CD4-positive, alpha-beta memory T cell (primary cell): ENCODE data around the gene DNAH10. TPM values are rescaled to one million over a fixed set of nuclear protein-coding genes. Genes with fewer than 3 reads are reported as not detected.

Experiments used
- CTCF ChIA-PET: fragments of 350-600 bp; sonication (Branson Sonifier 250); formaldehyde crosslinking; loops from one replicate; lab custom pipeline; 2021; ENCODE audit warnings: inconsistent platforms; ENCODE audit not compliant: partially characterized antibody; lab: Charles Lee
- POLR2A ChIA-PET: fragments of 350-600 bp; sonication (Branson Sonifier 250); formaldehyde crosslinking; loops from one replicate; lab custom pipeline; 2021; ENCODE audit not compliant: partially characterized antibody; lab: Charles Lee
- DNase-seq, 5 donors: peaks; one replicate each; pipeline versions ENCODE4 v3.0.0 to v3.0.0-alpha.2; 2020 to 2022; ENCODE audit warnings: mixed read lengths in 1 of 5
- H3K27ac ChIP-seq: one replicate; pipeline ENCODE4 v1.7.0; 2013; ENCODE audit warnings: low read depth, low read length
- H3K27me3 ChIP-seq: 2 replicates; pipeline ENCODE4 v1.7.0; 2013; ENCODE audit warnings: mild to moderate bottlenecking, low read length, moderate library complexity; ENCODE audit not compliant: insufficient read depth
- H3K36me3 ChIP-seq: 2 replicates; pipeline ENCODE4 v1.7.0; 2013; ENCODE audit warnings: mild to moderate bottlenecking, low read length, moderate library complexity; ENCODE audit not compliant: insufficient read depth
- H3K4me1 ChIP-seq: 2 replicates; pipeline ENCODE4 v1.7.0; 2013; ENCODE audit warnings: mild to moderate bottlenecking, low read length, moderate library complexity; ENCODE audit not compliant: insufficient read depth
- H3K4me3 ChIP-seq, 2 donors: one replicate each; pipeline ENCODE4 v1.7.0; 2013; ENCODE audit warnings: low read length in 2 of 2, mild to moderate bottlenecking in 1 of 2
- H3K9me3 ChIP-seq, 2 donors: one replicate each; pipeline ENCODE4 v1.7.0; 2013; ENCODE audit warnings: low read length in 2 of 2, control low read depth in 1 of 2; ENCODE audit not compliant: control insufficient read depth in 1 of 2
- H3K27ac Mint-ChIP-seq, 7 donors: one replicate each; pipeline ENCODE4 v1.8.0; 2020 to 2021; ENCODE audit warnings: mixed read lengths in 7 of 7, mild to moderate bottlenecking in 6 of 7, inconsistent platforms in 3 of 7, moderate library complexity in 3 of 7
- H3K27me3 Mint-ChIP-seq, 2 donors: one replicate each; pipeline ENCODE4 v1.8.0; 2020 to 2021; ENCODE audit warnings: mixed read lengths in 2 of 2
- H3K36me3 Mint-ChIP-seq, 2 donors: one replicate each; pipeline ENCODE4 v1.8.0; 2020 to 2021; ENCODE audit warnings: mixed read lengths in 2 of 2, inconsistent platforms in 1 of 2, mild to moderate bottlenecking in 1 of 2
- H3K4me1 Mint-ChIP-seq, 4 donors: one replicate each; pipeline ENCODE4 v1.8.0; 2020 to 2021; ENCODE audit warnings: mixed read lengths in 4 of 4, mild to moderate bottlenecking in 1 of 4
- H3K4me3 Mint-ChIP-seq, 8 donors: one replicate each; pipeline ENCODE4 v1.8.0; 2020 to 2021; ENCODE audit warnings: mixed read lengths in 8 of 8, mild to moderate bottlenecking in 7 of 8, moderate library complexity in 6 of 8, inconsistent platforms in 3 of 8
- H3K9me3 Mint-ChIP-seq, 8 donors: one replicate each; pipeline ENCODE4 v1.8.0; 2020 to 2021; ENCODE audit warnings: mixed read lengths in 8 of 8, mild to moderate bottlenecking in 5 of 8, inconsistent platforms in 3 of 8, moderate library complexity in 1 of 8
- intact Hi-C: fragments of 100-400 bp; cut with micrococcal nuclease; formaldehyde crosslinking; loops from one replicate; pipeline ENCODE4 v1.15.1; 2023
- polyA plus RNA-seq, 2 donors: library from polyadenylated mRNA; unstranded; fragments of 300-500 nt; fragmentation: Illumina TruSeq; gene quantifications; one replicate each; pipeline ENCODE4 v1.2.3, GENCODE V29; 2021
- total RNA-seq, 2 experiments: library from RNA; stranded (reverse); gene quantifications; one replicate each; pipeline ENCODE4 v1.2.3, GENCODE V29; 2021

The DNAH10 gene
- total and polyA plus RNA-seq, 4 experiments from 2014 or later, result 0.06 to 0.08 (median 0.06) TPM; not detected in 1

GRCh38 chr12:123895451-123895850, 133.3 kb downstream of the DNAH10 start:
- H3K4me1 Mint-ChIP-seq, result no peaks in the 10 kb centered on the region
- intact Hi-C loops, result no loop called here
- CTCF ChIA-PET, result no interaction called here
- peaks cover 13 to 23% of the 10 kb centered on the region in 2 donors for H3K27me3 Mint-ChIP-seq
- H3K9me3 Mint-ChIP-seq, result no peaks in the 10 kb centered on the region
- no peaks in the 10 kb centered on the region for H3K9me3 ChIP-seq
- no peaks in the 10 kb centered on the region for H3K36me3 Mint-ChIP-seq
- no peak overlapping the region for H3K27ac Mint-ChIP-seq
- no peaks in the 10 kb centered on the region for H3K4me1 ChIP-seq
- POLR2A ChIA-PET, result no interaction called here
- H3K27me3 ChIP-seq, result no peaks in the 10 kb centered on the region
- no peak overlapping the region for H3K27ac ChIP-seq
- no peak overlapping the region for H3K4me3 ChIP-seq
- DNase-seq, result no peak
- no peaks in the 10 kb centered on the region for H3K36me3 ChIP-seq
- no peak overlapping the region for H3K4me3 Mint-ChIP-seq

- ChIA-PET POLR2A (no interaction called here), CTCF (interaction anchor here (0.8 kb wide), 1 partner anchor 8 kb away, joined by 3 read pairs; no protein-coding TSS in a partner anchor)
- H3K36me3 ChIP-seq, result no peaks in the 10 kb centered on the region
- Mint-ChIP-seq H3K9me3 (no peaks in the 10 kb centered on the region), H3K27me3 (peaks cover 15 to 18% of the 10 kb centered on the region in 2 donors), H3K36me3 (no peaks in the 10 kb centered on the region), H3K27ac (no peak overlapping the region), H3K4me1 (peaks cover 0 to 4% (median 3%) of the 10 kb centered on the region in 4 donors), H3K4me3 (no peak overlapping the region)
- no peak overlapping the region for H3K4me3 ChIP-seq
- H3K4me1 ChIP-seq, result no peaks in the 10 kb centered on the region
- no peak overlapping the region for H3K27ac ChIP-seq
- no peaks in the 10 kb centered on the region for H3K9me3 ChIP-seq
- no peaks in the 10 kb centered on the region for H3K27me3 ChIP-seq
- intact Hi-C loops, result no loop called here
- DNase-seq, result no peak
Observed at GRCh38 chr12:123896767-123897166, 134.7 kb downstream of the DNAH10 start.

- POLR2A ChIA-PET, result no interaction called here
- intact Hi-C loops, result no loop called here
- Histone ChIP-seq H3K4me1 (no peaks in the 10 kb centered on the region), H3K27ac (no peak overlapping the region), H3K4me3 (no peak overlapping the region), H3K27me3 (no peaks in the 10 kb centered on the region), H3K36me3 (no peaks in the 10 kb centered on the region), H3K9me3 (no peaks in the 10 kb centered on the region)
- Mint-ChIP-seq H3K36me3 (no peaks in the 10 kb centered on the region), H3K27ac (no peak overlapping the region), H3K9me3 (no peaks in the 10 kb centered on the region), H3K4me1 (peaks cover 0 to 4% (median 3%) of the 10 kb centered on the region in 4 donors), H3K4me3 (no peak overlapping the region), H3K27me3 (peaks cover 16% of the 10 kb centered on the region in 2 donors)
- DNase-seq, result no peak
- CTCF ChIA-PET, result no interaction called here
Observed at GRCh38 chr12:123897221-123897620, 135.1 kb downstream of the DNAH10 start.

DNA sequence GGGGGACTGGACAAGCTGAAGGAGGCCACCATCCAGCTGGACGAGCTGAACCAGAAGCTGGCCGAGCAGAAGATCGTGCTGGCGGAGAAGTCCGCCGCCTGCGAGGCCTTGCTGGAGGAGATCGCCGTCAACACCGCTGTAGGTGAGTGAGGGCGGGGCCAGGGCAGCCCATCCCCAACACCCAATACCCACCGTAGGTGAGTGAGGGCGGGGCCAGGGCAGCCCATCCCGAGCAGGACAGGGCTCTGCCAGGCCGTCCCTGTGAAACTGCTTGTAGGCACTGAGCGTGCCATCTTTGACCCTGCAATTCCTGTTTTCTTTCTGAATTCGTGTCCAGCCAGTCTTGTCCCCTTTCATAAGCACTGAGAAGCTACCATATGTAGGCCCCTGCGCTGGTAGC, 136.6 kb downstream of the DNAH10 start:
- intact Hi-C loops, result no loop called here
- H3K27me3 Mint-ChIP-seq, result peaks cover 14 to 18% of the 10 kb centered on the region in 2 donors
- H3K36me3 Mint-ChIP-seq, result no peaks in the 10 kb centered on the region
- no peak overlapping the region for H3K27ac ChIP-seq
- H3K4me3 ChIP-seq, result no peak overlapping the region
- H3K4me3 Mint-ChIP-seq, result no peak overlapping the region
- H3K4me1 Mint-ChIP-seq, result peaks cover 0 to 4% (median 3%) of the 10 kb centered on the region in 4 donors
- CTCF ChIA-PET, result no interaction called here
- no peaks in the 10 kb centered on the region for H3K4me1 ChIP-seq
- H3K27me3 ChIP-seq, result no peaks in the 10 kb centered on the region
- H3K9me3 ChIP-seq, result no peaks in the 10 kb centered on the region
- no peaks in the 10 kb centered on the region for H3K36me3 ChIP-seq
- POLR2A ChIA-PET, result no interaction called here
- H3K27ac Mint-ChIP-seq, result no peak overlapping the region
- DNase-seq, result no peak
- H3K9me3 Mint-ChIP-seq, result peaks cover 0 to 1% (median 0%) of the 10 kb centered on the region in 8 donors

GRCh38 chr12:123899368-123899767, 137.3 kb downstream of the DNAH10 start:
- Mint-ChIP-seq H3K4me1 (peaks cover 0 to 4% (median 3%) of the 10 kb centered on the region in 4 donors), H3K27ac (no peak overlapping the region), H3K36me3 (no peaks in the 10 kb centered on the region), H3K9me3 (peaks cover 0 to 1% (median 0%) of the 10 kb centered on the region in 8 donors), H3K27me3 (peaks cover 13 to 19% of the 10 kb centered on the region in 2 donors), H3K4me3 (no peak overlapping the region)
- no peak for DNase-seq
- Histone ChIP-seq H3K9me3 (no peaks in the 10 kb centered on the region), H3K27ac (no peak overlapping the region), H3K4me1 (no peaks in the 10 kb centered on the region), H3K4me3 (no peak overlapping the region), H3K27me3 (no peaks in the 10 kb centered on the region), H3K36me3 (no peaks in the 10 kb centered on the region)
- intact Hi-C loops, result no loop called here
- ChIA-PET CTCF (interaction anchor here (1.7 kb wide), 1 partner anchor 85 kb away, joined by 5 read pairs; no protein-coding TSS in a partner anchor), POLR2A (no interaction called here)

DNA sequence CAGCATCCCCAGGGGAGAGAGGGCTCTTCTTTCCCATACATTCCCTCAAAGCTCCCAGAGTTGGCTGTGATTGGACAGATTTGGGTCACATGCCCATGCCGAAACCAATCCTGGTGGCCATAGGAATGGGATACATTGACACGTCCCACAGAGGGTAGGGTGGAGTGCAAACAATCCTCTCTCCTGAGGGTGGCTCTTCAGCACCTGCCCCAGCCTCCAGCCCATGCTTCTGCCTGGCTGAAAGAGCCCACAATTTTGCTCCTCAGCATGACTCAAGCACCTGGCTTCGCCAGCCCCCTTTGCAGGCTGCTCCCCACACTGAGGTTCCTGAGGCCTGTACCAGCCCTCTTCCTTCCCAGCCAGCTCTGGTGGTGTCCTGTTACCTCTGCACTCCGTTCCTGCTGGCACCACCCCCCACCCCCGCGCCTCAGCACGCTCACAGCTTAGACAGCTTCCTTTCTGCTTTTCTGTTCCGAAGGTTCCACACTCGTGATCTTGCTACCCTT, 138.8 kb downstream of the DNAH10 start:
- H3K4me3 ChIP-seq, result no peak overlapping the region
- H3K27ac ChIP-seq, result no peak overlapping the region
- H3K9me3 ChIP-seq, result no peaks in the 10 kb centered on the region
- DNase-seq, result no peak
- no peaks in the 10 kb centered on the region for H3K36me3 ChIP-seq
- H3K27me3 Mint-ChIP-seq, result peaks cover 14 to 18% of the 10 kb centered on the region in 2 donors
- peaks cover 0 to 1% (median 0%) of the 10 kb centered on the region in 8 donors for H3K9me3 Mint-ChIP-seq
- H3K36me3 Mint-ChIP-seq, result no peaks in the 10 kb centered on the region
- ChIA-PET POLR2A (no interaction called here), CTCF (interaction anchor here (0.9 to 1.7 kb wide), 9 partner anchors 8 to 86 kb away, joined by 3 to 5 read pairs (median 3); no protein-coding TSS in a partner anchor)
- intact Hi-C loops, result no loop called here
- peak overlapping the region in 1 of 7 donors; percentile 72 for H3K27ac Mint-ChIP-seq
- peaks cover 6 to 8% (median 7%) of the 10 kb centered on the region in 4 donors for H3K4me1 Mint-ChIP-seq
- H3K4me3 Mint-ChIP-seq, result peak overlapping the region in 1 of 8 donors; percentile 33
- no peaks in the 10 kb centered on the region for H3K27me3 ChIP-seq
- H3K4me1 ChIP-seq, result no peaks in the 10 kb centered on the region

GRCh38 chr12:123902821-123903220, 140.7 kb downstream of the DNAH10 start:
- DNase-seq, result no peak
- H3K4me3 Mint-ChIP-seq, result no peak overlapping the region
- H3K4me1 Mint-ChIP-seq, result peaks cover 6 to 8% (median 7%) of the 10 kb centered on the region in 4 donors
- Histone ChIP-seq H3K27me3 (no peaks in the 10 kb centered on the region), H3K27ac (no peak overlapping the region), H3K4me3 (no peak overlapping the region), H3K9me3 (no peaks in the 10 kb centered on the region), H3K4me1 (no peaks in the 10 kb centered on the region), H3K36me3 (no peaks in the 10 kb centered on the region)
- no peaks in the 10 kb centered on the region for H3K36me3 Mint-ChIP-seq
- peaks cover 0 to 1% (median 0%) of the 10 kb centered on the region in 8 donors for H3K9me3 Mint-ChIP-seq
- H3K27me3 Mint-ChIP-seq, result peaks cover 9 to 18% of the 10 kb centered on the region in 2 donors
- intact Hi-C loops, result no loop called here
- CTCF ChIA-PET, result interaction anchor here (0.6 to 5.2 kb wide), 5 partner anchors 18 to 134 kb away, joined by 3 to 117 read pairs (median 4); no protein-coding TSS in a partner anchor
- no peak overlapping the region for H3K27ac Mint-ChIP-seq
- POLR2A ChIA-PET, result no interaction called here
